CD8-positive, alpha-beta memory T cell (primary cell): ENCODE results near the gene NBEAL2. TPM values are rescaled to one million over a fixed set of nuclear protein-coding genes. Genes with fewer than 3 reads are reported as not detected.

ENCODE experiments used
- CTCF ChIA-PET: fragments of 350-600 bp; sonication (Branson Sonifier 250); formaldehyde crosslinking; loops from one replicate; lab custom pipeline; 2021; ENCODE audit warnings: antibody characterized with exemption; lab: Charles Lee
- POLR2A ChIA-PET: fragments of 350-600 bp; sonication (Branson Sonifier 250); formaldehyde crosslinking; loops from one replicate; lab custom pipeline; 2021; ENCODE audit warnings: antibody characterized with exemption; lab: Charles Lee
- DNase-seq, 5 donors: peaks; one replicate each; pipeline versions ENCODE4 v3.0.0 to v3.0.0-alpha.2; 2020 to 2022; ENCODE audit warnings: mixed read lengths in 1 of 5
- H3K27ac ChIP-seq: one replicate; pipeline ENCODE4 v1.7.0; 2013; ENCODE audit warnings: low read depth, mild to moderate bottlenecking, low read length, moderate library complexity
- H3K27me3 ChIP-seq: 2 replicates; pipeline ENCODE4 v1.7.0; 2013; ENCODE audit warnings: low read length, mild to moderate bottlenecking; ENCODE audit not compliant: insufficient read depth, poor library complexity, severe bottlenecking
- H3K36me3 ChIP-seq: 2 replicates; pipeline ENCODE4 v1.7.0; 2013; ENCODE audit warnings: mild to moderate bottlenecking, low read length, moderate library complexity; ENCODE audit not compliant: insufficient read depth
- H3K4me1 ChIP-seq: 2 replicates; pipeline ENCODE4 v1.7.0; 2013; ENCODE audit warnings: mild to moderate bottlenecking, low read length, moderate library complexity; ENCODE audit not compliant: insufficient read depth
- H3K4me3 ChIP-seq: 2 replicates; pipeline ENCODE4 v1.7.0; 2013; ENCODE audit warnings: mild to moderate bottlenecking, low read length
- H3K9me3 ChIP-seq: 2 replicates; pipeline ENCODE4 v1.7.0; 2013; ENCODE audit warnings: mild to moderate bottlenecking, low read length
- H3K27ac Mint-ChIP-seq, 8 donors: one replicate each; pipeline ENCODE4 v1.8.0; 2020 to 2021; ENCODE audit warnings: mixed read lengths in 8 of 8, mild to moderate bottlenecking in 6 of 8, inconsistent platforms in 3 of 8, moderate library complexity in 3 of 8
- H3K27me3 Mint-ChIP-seq, 2 donors: one replicate each; pipeline ENCODE4 v1.8.0; 2020 to 2021; ENCODE audit warnings: mixed read lengths in 2 of 2, mild to moderate bottlenecking in 1 of 2, moderate library complexity in 1 of 2
- H3K36me3 Mint-ChIP-seq, 3 donors: one replicate each; pipeline ENCODE4 v1.8.0; 2020 to 2021; ENCODE audit warnings: mixed read lengths in 3 of 3, inconsistent platforms in 1 of 3, mild to moderate bottlenecking in 1 of 3
- H3K4me1 Mint-ChIP-seq, 3 donors: one replicate each; pipeline ENCODE4 v1.8.0; 2020 to 2021; ENCODE audit warnings: mixed read lengths in 3 of 3, inconsistent platforms in 1 of 3, mild to moderate bottlenecking in 1 of 3
- H3K4me3 Mint-ChIP-seq, 7 donors: one replicate each; pipeline ENCODE4 v1.8.0; 2020 to 2021; ENCODE audit warnings: mixed read lengths in 7 of 7, mild to moderate bottlenecking in 6 of 7, moderate library complexity in 4 of 7, inconsistent platforms in 2 of 7
- H3K9me3 Mint-ChIP-seq, 5 donors: one replicate each; pipeline ENCODE4 v1.8.0; 2020 to 2022; ENCODE audit warnings: mixed read lengths in 5 of 5, mild to moderate bottlenecking in 3 of 5, moderate library complexity in 2 of 5, inconsistent platforms in 1 of 5
- polyA plus RNA-seq: library from polyadenylated mRNA; unstranded; fragments of 300-500 nt; fragmentation: Illumina TruSeq; gene quantifications from one replicate; pipeline ENCODE4 v1.2.3, GENCODE V29; 2021
- total RNA-seq, 2 experiments: library from RNA; stranded (reverse); gene quantifications; one replicate each; pipeline ENCODE4 v1.2.3, GENCODE V29; 2021

Gene NBEAL2
- total and polyA plus RNA-seq, 3 experiments from 2014 or later: 12.8 to 83.5 (median 76.2) TPM

- ChIA-PET CTCF (interaction anchor here (1.0 to 2.0 kb wide), 8 partner anchors 11 to 377 kb away, joined by 3 to 8 read pairs (median 4); partner anchors contain the start of gene NBEAL2), POLR2A (interaction anchor here (1.1 to 2.8 kb wide), 6 partner anchors 12 to 65 kb away, joined by 3 to 16 read pairs (median 5); partner anchors contain the start of genes CCDC12 and NBEAL2)
- Histone ChIP-seq H3K4me3 (peak overlapping the region; percentile 20), H3K27me3 (no peaks in the 10 kb centered on the region), H3K36me3 (no peaks in the 10 kb centered on the region), H3K27ac (peak overlapping the region; percentile 76), H3K9me3 (no peaks in the 10 kb centered on the region), H3K4me1 (peaks cover 90% of the 10 kb centered on the region)
- no peaks in the 10 kb centered on the region for H3K27me3 Mint-ChIP-seq
- peak overlapping the region; percentile 53 to 88 (median 79) for H3K4me3 Mint-ChIP-seq
- H3K27ac Mint-ChIP-seq: peak overlapping the region; percentile 86 to 100 (median 98)
- peak; percentile 34 to 88 (median 77) for DNase-seq
- H3K36me3 Mint-ChIP-seq: peaks cover 0 to 27% (median 0%) of the 10 kb centered on the region in 3 donors
- no peaks in the 10 kb centered on the region for H3K9me3 Mint-ChIP-seq
- H3K4me1 Mint-ChIP-seq: peaks cover 82 to 95% (median 91%) of the 10 kb centered on the region in 3 donors
Measured at GRCh38 chr3:46946856-46947545, 32.5 kb upstream of the NBEAL2 start.

DNA sequence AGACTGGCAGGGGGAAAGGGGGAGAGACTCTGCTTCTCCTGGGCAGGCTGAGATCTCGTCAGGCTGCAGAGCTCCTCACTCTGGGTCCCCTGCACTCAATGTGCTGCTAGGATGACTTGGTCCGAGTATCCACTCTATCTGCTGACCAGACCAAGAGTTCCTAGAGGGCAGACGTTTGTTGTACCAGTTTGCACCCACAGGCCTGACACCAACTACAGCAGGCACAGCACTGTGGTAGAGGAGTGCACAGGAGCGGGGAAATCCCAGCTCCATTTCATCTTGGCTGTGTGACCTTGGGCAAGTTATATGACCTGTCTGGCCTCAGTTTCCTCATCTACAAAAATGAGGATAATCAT lies 31.9 kb upstream of the NBEAL2 start:
- Mint-ChIP-seq H3K9me3 (no peaks in the 10 kb centered on the region), H3K27ac (peak overlapping the region; percentile 86 to 100 (median 98)), H3K4me1 (peaks cover 82 to 95% (median 91%) of the 10 kb centered on the region in 3 donors), H3K36me3 (peaks cover 0 to 22% (median 0%) of the 10 kb centered on the region in 3 donors), H3K4me3 (peak overlapping the region; percentile 53 to 88 (median 79)), H3K27me3 (no peaks in the 10 kb centered on the region)
- POLR2A ChIA-PET: interaction anchor here (1.1 to 2.8 kb wide), 7 partner anchors 10 to 64 kb away, joined by 3 to 16 read pairs (median 4); partner anchors contain the start of genes CCDC12 and NBEAL2
- Histone ChIP-seq H3K36me3 (no peaks in the 10 kb centered on the region), H3K4me3 (peak overlapping the region; percentile 20), H3K4me1 (peaks cover 93% of the 10 kb centered on the region), H3K9me3 (no peaks in the 10 kb centered on the region), H3K27ac (peak overlapping the region; percentile 76), H3K27me3 (no peaks in the 10 kb centered on the region)
- no peak for DNase-seq
- CTCF ChIA-PET: interaction anchor here (1.0 to 2.0 kb wide), 6 partner anchors 11 to 376 kb away, joined by 3 to 8 read pairs (median 5); partner anchors contain the start of gene NBEAL2

GRCh38 chr3:46947981-46948791 lies 31.3 kb upstream of the NBEAL2 start:
- H3K4me3 Mint-ChIP-seq: peak overlapping the region; percentile 45 to 86 (median 79)
- H3K9me3 Mint-ChIP-seq: no peaks in the 10 kb centered on the region
- peak overlapping the region; percentile 86 to 100 (median 98) for H3K27ac Mint-ChIP-seq
- peak overlapping the region; percentile 20 for H3K4me3 ChIP-seq
- H3K27me3 ChIP-seq: no peaks in the 10 kb centered on the region
- peaks cover 82 to 95% (median 93%) of the 10 kb centered on the region in 3 donors for H3K4me1 Mint-ChIP-seq
- peak; percentile 26 to 89 (median 78) for DNase-seq
- H3K4me1 ChIP-seq: peaks cover 96% of the 10 kb centered on the region
- CTCF ChIA-PET: interaction anchor here (0.8 to 2.0 kb wide), 6 partner anchors 10 to 50 kb away, joined by 3 to 8 read pairs (median 4); partner anchors contain the start of genes CCDC12 and NBEAL2
- H3K36me3 Mint-ChIP-seq: peaks cover 0 to 17% (median 0%) of the 10 kb centered on the region in 3 donors
- POLR2A ChIA-PET: interaction anchor here (1.1 to 2.8 kb wide), 7 partner anchors 9 to 63 kb away, joined by 3 to 16 read pairs (median 4); partner anchors contain the start of genes CCDC12 and NBEAL2
- no peaks in the 10 kb centered on the region for H3K36me3 ChIP-seq
- no peaks in the 10 kb centered on the region for H3K9me3 ChIP-seq
- no peaks in the 10 kb centered on the region for H3K27me3 Mint-ChIP-seq
- H3K27ac ChIP-seq: peak overlapping the region; percentile 76

DNA sequence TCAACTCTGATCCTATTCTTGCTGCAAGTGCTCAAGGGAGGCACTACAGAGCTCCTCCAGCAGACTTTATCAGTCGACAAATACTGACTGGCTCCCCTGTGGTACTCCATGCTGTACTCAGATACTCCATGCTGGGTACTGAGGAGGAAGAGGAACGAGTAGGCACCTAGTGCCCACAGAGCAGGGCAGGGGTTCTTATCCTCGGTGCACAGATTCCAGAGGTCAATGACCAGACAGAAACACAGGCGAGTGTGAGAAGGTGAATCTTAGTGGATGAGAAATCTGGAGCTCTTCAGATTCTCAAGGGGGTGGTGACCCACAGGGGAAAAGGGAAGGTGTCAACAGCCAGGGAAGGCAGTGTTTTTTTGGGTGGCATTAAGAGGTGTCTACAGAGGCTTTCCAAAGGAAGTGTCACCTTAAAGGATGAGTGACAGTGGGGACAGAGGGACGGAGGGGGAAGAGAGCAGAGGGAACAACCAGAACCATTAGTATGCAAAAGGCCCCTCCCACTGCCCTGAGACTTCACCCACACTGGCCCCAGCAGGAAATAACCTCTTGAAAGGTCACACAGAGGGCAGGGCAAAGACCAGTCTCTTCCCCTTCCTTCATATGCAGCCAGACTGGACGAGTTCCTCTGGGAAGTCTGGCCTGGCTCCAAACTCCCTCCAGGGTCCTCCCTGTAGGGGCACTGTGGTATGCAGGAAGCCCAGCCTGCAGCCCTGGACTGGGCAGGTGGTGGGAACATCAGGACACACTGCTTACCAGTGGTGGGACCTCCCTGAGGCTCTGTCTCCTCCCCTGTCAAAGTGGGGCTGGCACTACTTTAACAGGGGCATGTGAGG lies 30.4 kb upstream of the NBEAL2 start:
- CTCF ChIA-PET: interaction anchor here (0.8 kb wide), 2 partner anchors 26 to 28 kb away, joined by 3 read pairs; partner anchors contain the start of gene CCDC12
- Mint-ChIP-seq H3K36me3 (peaks cover 0 to 17% (median 0%) of the 10 kb centered on the region in 3 donors), H3K4me1 (peaks cover 86 to 95% (median 93%) of the 10 kb centered on the region in 3 donors), H3K4me3 (peak overlapping the region; percentile 45 to 86 (median 79)), H3K27me3 (no peaks in the 10 kb centered on the region), H3K9me3 (no peaks in the 10 kb centered on the region), H3K27ac (peak overlapping the region; percentile 86 to 100 (median 98))
- Histone ChIP-seq H3K4me1 (peaks cover 96% of the 10 kb centered on the region), H3K27ac (peak overlapping the region; percentile 76), H3K4me3 (peak overlapping the region; percentile 19), H3K36me3 (no peaks in the 10 kb centered on the region), H3K9me3 (no peaks in the 10 kb centered on the region), H3K27me3 (no peaks in the 10 kb centered on the region)
- POLR2A ChIA-PET: interaction anchor here (1.6 to 2.8 kb wide), 2 partner anchors 8 to 31 kb away, joined by 3 to 16 read pairs; partner anchors contain the start of gene NBEAL2
- peak in 1 of 5 donors; percentile 16 for DNase-seq

GRCh38 chr3:46950177-46950576 lies 29.3 kb upstream of the NBEAL2 start:
- H3K9me3 ChIP-seq: no peaks in the 10 kb centered on the region
- H3K9me3 Mint-ChIP-seq: no peaks in the 10 kb centered on the region
- H3K36me3 ChIP-seq: no peaks in the 10 kb centered on the region
- peaks cover 96% of the 10 kb centered on the region for H3K4me1 ChIP-seq
- peak overlapping the region; percentile 77 to 100 (median 92) for H3K27ac Mint-ChIP-seq
- no peak overlapping the region for H3K27ac ChIP-seq
- peaks cover 0 to 17% (median 0%) of the 10 kb centered on the region in 3 donors for H3K36me3 Mint-ChIP-seq
- H3K4me3 Mint-ChIP-seq: peak overlapping the region in 6 of 7 donors; percentile 27 to 70 (median 40)
- peaks cover 87 to 95% (median 93%) of the 10 kb centered on the region in 3 donors for H3K4me1 Mint-ChIP-seq
- POLR2A ChIA-PET: interaction anchor here (0.6 to 1.0 kb wide), 2 partner anchors 26 to 30 kb away, joined by 5 to 7 read pairs; partner anchors contain the start of gene NBEAL2
- no peak overlapping the region for H3K4me3 ChIP-seq
- no peaks in the 10 kb centered on the region for H3K27me3 Mint-ChIP-seq
- CTCF ChIA-PET: no interaction called here
- no peaks in the 10 kb centered on the region for H3K27me3 ChIP-seq
- no peak for DNase-seq

- Histone ChIP-seq H3K36me3 (no peaks in the 10 kb centered on the region), H3K4me3 (no peak overlapping the region), H3K27ac (no peak overlapping the region), H3K4me1 (peaks cover 96% of the 10 kb centered on the region), H3K9me3 (no peaks in the 10 kb centered on the region), H3K27me3 (no peaks in the 10 kb centered on the region)
- ChIA-PET CTCF (no interaction called here), POLR2A (interaction anchor here (0.6 to 1.0 kb wide), 2 partner anchors 22 to 29 kb away, joined by 5 read pairs; partner anchors contain the start of gene NBEAL2)
- peaks cover 0 to 11% (median 0%) of the 10 kb centered on the region in 3 donors for H3K36me3 Mint-ChIP-seq
- peaks cover 87 to 95% (median 93%) of the 10 kb centered on the region in 3 donors for H3K4me1 Mint-ChIP-seq
- H3K27ac Mint-ChIP-seq: peak overlapping the region; percentile 32 to 94 (median 82)
- no peak for DNase-seq
- H3K4me3 Mint-ChIP-seq: peak overlapping the region in 2 of 7 donors; percentile 42 to 45
- H3K27me3 Mint-ChIP-seq: no peaks in the 10 kb centered on the region
- H3K9me3 Mint-ChIP-seq: no peaks in the 10 kb centered on the region
Measured at GRCh38 chr3:46950650-46951241, 28.7 kb upstream of the NBEAL2 start.
